Lower leg skin (tissue), 4 donors: ENCODE measurements around the gene RAP1GAP2. TPM values are rescaled to one million over a fixed set of nuclear protein-coding genes. Genes with fewer than 3 reads are reported as not detected.
"Not testable (repeated sequence)": the region's sequence is repeated elsewhere in the genome, so short reads cannot be mapped to it uniquely, and the experiment has no call there.

Experiments used
- DNase-seq, 2 donors: peaks; one replicate each; pipeline ENCODE4 v3.0.0-alpha.2; 2019; ENCODE audit warnings: low spot score in 2 of 2
- H3K4me3 ChIP-seq: fragments of 200-600 bp; sonication (generic); 2 replicates; pipeline ENCODE4 v1.5.1; 2017; ENCODE audit warnings: mild to moderate bottlenecking, low read depth; ENCODE audit not compliant: poor library complexity, severe bottlenecking
- CTCF ChIP-seq, 3 donors: fragments of 450-650 bp; IDR thresholded peaks; one replicate each; pipeline ENCODE4 v1.5.1; 2016; ENCODE audit warnings: antibody characterized with exemption in 3 of 3, mild to moderate bottlenecking in 3 of 3, moderate library complexity in 2 of 3
- POLR2A ChIP-seq, 2 donors: fragments of 450-650 bp; IDR thresholded peaks; one replicate each; pipeline ENCODE4 v1.6.1; 2016 to 2017; ENCODE audit warnings: antibody characterized with exemption in 2 of 2, mild to moderate bottlenecking in 1 of 2, moderate library complexity in 1 of 2
- WGBS, 2 donors: methylation state at CpG; one replicate each; pipeline ENCODE4 v1.1.5; 2018; 5-methylcytosine and 5-hydroxymethylcytosine counted together
- intact Hi-C: fragments of 100-400 bp; cut with DNase I; formaldehyde crosslinking; loops from one replicate; pipeline ENCODE4 v1.15.0; 2023; ENCODE audit warnings: low total_unique reads
- microRNA counts, 2 donors: library from miRNA; unstranded; fragments of <30 nt; microRNA quantifications; one replicate each; lab custom pipeline; 2016
- microRNA-seq, 2 donors: library from miRNA; unstranded; fragments of <30 nt; microRNA quantifications; one replicate each; pipeline ENCODE4, GENCODE V29; 2016; ENCODE audit warnings: borderline replicate concordance in 2 of 2, borderline number of aligned reads in 1 of 2
- total RNA-seq, 4 donors: library from RNA; depleted of rRNA; stranded (reverse); fragments of >200 nt; gene quantifications; one replicate each; pipeline ENCODE4 v1.1.0, GENCODE V29; 2016

The RAP1GAP2 gene
- total RNA-seq, 4 donors from 2014 or later, result 9.2 to 15.3 (median 12.8) TPM

GRCh38 chr17:3046753-3047152 is 250.5 kb downstream of the RAP1GAP2 start:
- TF ChIP-seq POLR2A (IDR thresholded peaks at IDR 0.05) (no peak), CTCF (IDR thresholded peaks at IDR 0.05) (no peak)
- 63 to 66% methylated on average over 3 of the region's 3 CpGs for WGBS, 2 donors
- intact Hi-C loops, result no loop called here
- no peak for DNase-seq
- no peak overlapping the region for H3K4me3 ChIP-seq

DNA sequence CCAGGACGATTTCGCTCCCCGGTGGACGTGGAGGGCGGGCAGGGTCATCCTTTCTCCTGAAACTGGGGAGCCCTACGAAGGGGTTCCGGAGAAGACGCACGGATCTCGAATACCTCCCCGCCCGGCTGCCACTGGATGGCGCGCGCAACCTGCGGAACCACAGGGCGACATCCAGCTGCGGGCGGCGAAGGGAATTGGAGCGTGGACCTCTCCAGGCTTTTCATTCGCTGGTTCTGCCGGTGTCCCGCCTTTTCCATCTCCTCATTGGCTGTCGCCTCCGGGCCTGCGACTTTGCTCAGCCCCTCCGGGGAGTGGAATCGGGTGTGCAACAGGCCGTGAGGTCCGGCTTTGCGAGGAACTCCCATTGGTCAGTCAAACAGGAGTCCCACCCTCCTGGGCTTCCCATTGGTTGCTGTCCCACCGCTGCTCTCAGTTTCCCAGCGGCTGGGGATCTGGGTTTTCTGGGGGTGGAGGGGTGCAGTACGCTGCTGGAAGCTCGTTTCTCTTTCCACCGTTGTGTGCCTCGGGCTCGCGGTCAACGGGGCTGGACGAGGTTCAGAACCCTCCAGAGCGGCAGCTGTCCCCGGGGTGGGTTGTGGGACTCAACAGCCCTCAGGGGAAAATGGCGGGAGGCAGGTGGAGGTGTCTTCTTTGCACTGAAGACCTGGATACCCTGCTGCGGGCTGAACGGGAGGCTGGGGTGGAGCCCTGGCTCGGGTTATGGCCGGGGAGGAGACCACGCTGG is 252.7 kb downstream of the RAP1GAP2 start:
- WGBS, 2 donors, result 1% methylated on average over 37 to 39 of the region's 50 CpGs
- intact Hi-C loops, result no loop called here
- DNase-seq, result peak; percentile 97 to 99
- peak overlapping the region; percentile 72 for H3K4me3 ChIP-seq
- TF ChIP-seq CTCF (IDR thresholded peaks at IDR 0.05) (peak in 1 of 3 donors; percentile 59), POLR2A (IDR thresholded peaks at IDR 0.05) (no peak)

DNA sequence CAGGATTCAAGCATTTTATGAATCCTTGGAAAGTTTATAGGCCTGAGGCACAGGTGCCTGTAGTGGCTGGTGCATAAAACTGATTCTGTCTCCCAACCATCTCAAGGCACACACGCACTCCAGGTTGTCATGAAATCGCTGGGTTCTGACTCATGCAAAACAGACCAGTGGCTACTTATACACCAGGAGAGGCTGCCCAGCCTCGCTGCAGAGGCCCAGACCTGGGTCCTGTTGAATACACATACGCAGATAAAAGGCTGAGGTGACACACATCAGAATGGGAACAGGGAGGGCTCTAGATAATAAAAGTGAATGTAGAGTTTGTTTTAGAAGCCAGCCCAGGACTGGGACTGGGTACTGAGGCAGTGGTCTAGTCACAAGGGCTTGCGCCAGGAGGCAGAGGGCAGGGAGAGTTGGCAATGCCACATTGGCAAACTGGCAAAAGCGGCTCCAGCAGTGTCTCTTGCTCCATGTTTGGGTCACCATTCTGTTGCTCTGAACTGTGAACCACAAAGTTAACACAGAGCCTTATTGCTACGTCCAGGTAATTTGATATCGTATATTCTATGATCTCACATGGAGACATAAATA is 253.6 kb downstream of the RAP1GAP2 start:
- intact Hi-C loops, result no loop called here
- TF ChIP-seq POLR2A (IDR thresholded peaks at IDR 0.05) (no peak), CTCF (IDR thresholded peaks at IDR 0.05) (no peak)
- H3K4me3 ChIP-seq, result no peak overlapping the region
- 84 to 87% methylated on average over 8 of the region's 8 CpGs for WGBS, 2 donors
- peak in 1 of 2 donors; percentile 56 for DNase-seq

DNA sequence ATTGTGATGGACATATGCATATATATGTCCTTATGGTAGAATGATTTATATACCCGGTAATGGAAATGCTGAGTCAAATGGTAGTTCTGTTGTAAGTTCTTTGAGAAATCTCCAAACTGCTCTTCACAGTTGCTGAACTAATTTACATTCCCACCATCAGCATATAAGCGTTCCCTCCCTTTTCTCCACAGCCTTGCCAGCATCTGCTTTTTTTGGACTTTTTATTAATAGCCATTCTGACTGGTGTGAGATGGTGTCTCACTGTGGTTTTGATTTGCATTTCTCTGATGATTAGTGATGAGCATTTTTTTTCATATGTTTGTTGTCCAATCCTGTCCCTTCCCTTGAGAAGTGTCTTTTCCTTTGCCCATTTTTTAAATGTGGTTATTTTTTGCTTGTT is 258.6 kb downstream of the RAP1GAP2 start:
- H3K4me3 ChIP-seq, DNase-seq, intact Hi-C loops: not testable (repeated sequence)
- 100% methylated on average over 1 of the region's 2 CpGs for WGBS, 2 donors

DNA sequence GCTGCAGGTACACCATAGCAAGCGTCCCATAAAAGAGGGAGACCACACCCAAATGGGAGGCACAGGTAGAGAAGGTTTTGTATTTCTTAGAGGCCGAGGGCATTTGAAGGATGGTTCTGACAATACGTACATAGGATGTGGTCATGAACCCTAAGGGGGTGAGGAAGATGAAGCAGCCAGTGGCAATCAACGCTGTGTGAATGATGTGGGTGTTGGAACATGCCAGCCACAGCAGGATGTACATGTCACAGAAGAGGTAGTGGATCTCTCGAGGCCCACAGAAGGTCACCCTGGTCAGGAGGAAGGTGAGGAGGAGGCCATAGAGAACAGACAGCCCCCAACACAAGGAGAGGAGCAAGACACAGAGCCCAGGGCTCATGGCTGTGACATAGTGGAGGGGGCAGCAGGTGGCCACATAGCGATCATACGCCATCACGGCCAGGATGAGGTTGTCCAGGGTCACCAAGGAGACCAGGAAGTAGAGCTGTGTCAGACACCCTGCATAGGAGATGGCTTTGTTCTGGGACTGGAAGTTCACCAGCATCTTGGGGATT is 266.7 kb downstream of the RAP1GAP2 start:
- DNase-seq, H3K4me3 ChIP-seq, intact Hi-C loops: not testable (repeated sequence)
- 84 to 90% methylated on average over 8 of the region's 8 CpGs for WGBS, 2 donors

DNA sequence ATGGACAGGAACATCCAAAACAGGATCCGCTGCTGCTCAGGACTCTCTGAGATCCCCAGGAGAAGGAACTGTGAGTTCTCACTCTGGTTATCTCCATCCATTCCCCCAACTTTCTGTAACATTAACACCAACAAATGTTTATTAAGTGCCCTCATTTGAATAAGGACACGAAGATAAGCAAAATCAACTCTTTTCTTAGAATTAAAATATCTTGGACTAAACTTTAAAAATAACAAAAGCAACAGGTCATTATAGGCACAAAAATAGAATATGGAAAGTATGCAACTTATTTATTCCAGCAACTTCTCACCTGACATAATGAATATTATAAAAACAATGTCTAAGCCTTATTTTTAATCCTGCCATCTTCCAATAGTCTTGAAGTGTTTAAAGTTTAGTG is 267.3 kb downstream of the RAP1GAP2 start, which contains the start of gene OR1D5:
Gene OR1D5 (minus strand): TSS at position 101 of the 400 bp plus-strand sequence. CDS start 0 bp downstream, at position 101.
- WGBS, 2 donors, result 60 to 80% methylated on average over 1 of the region's 2 CpGs
- H3K4me3 ChIP-seq, intact Hi-C loops: not testable (repeated sequence)

GRCh38 chr17:3065192-3065591 is 269.0 kb downstream of the RAP1GAP2 start:
- 58% methylated on average over 1 of the region's 1 CpG; no CpG with 5 or more reads in 1 of the 2 donors for WGBS, 2 donors
- DNase-seq, intact Hi-C loops, H3K4me3 ChIP-seq: not testable (repeated sequence)

More for the DNA sequence above, 267.3 kb downstream of the RAP1GAP2 start, which contains the start of gene OR1D5:
- DNase-seq, result not testable (repeated sequence)

- DNase-seq, H3K4me3 ChIP-seq, intact Hi-C loops: not testable (repeated sequence)
- 81 to 85% methylated on average over 4 of the region's 4 CpGs for WGBS, 2 donors
These were observed 277.6 kb downstream of the RAP1GAP2 start for GRCh38 chr17:3073850-3074249.

MicroRNAs encoded within 50 kb of the gene (microRNA counts, 767-probe panel; counts per million panel counts)
- microRNA hsa-miR-1253 (lab: Ali Mortazavi, UCI), result 0 to 358 counts per million in 2 donors

Small RNAs within 50 kb of the gene (microRNA-seq; reads per million reads assigned to microRNA genes)
- 0 reads per million in 2 donors for gene MIR1253

Other genes with a start within 250 kb of the RAP1GAP2 start
- 100 to 1,000 TPM in 1 of 4 donors, 10 to 100 TPM in 3; 58.7 to 121 (median 94.6) TPM for gene PAFAH1B1, start 202.8 kb upstream of the RAP1GAP2 start, total RNA-seq
- 100 to 1,000 TPM in 3 of 4 donors, 10 to 100 TPM in 1; 99.3 to 178 (median 117) TPM for gene CLUH, start 84.7 kb upstream of the RAP1GAP2 start, total RNA-seq
- under 1 TPM; 0.11 to 0.71 (median 0.34) TPM for gene CCDC92B, start 46.8 kb upstream of the RAP1GAP2 start, total RNA-seq